Neural cell (in vitro differentiated cells): ENCODE data around the gene TFCP2. TPM values are rescaled to one million over a fixed set of nuclear protein-coding genes. Genes with fewer than 3 reads are reported as not detected.

Experiments used
- H2AFZ ChIP-seq: fragments of 200-600, 300-800 bp; sonication (generic), shearing (Covaris generic); 2 replicates; pipeline ENCODE4 v1.6.0; 2014; ENCODE audit warnings: low read depth, mild to moderate bottlenecking, antibody characterized with exemption, low read length, moderate library complexity
- H3F3A ChIP-seq: fragments of 200-600 bp; shearing (Covaris generic); 2 replicates; pipeline ENCODE4 v1.6.1; 2016; ENCODE audit warnings: mild to moderate bottlenecking, moderate library complexity, mixed read lengths, antibody characterized with exemption, low read length; ENCODE audit not compliant: insufficient read depth, poor library complexity, severe bottlenecking
- H3K27ac ChIP-seq: fragments of 200-600, 300-800 bp; sonication (generic), shearing (Covaris generic); 2 replicates; pipeline ENCODE4 v1.5.1; 2014; ENCODE audit warnings: mild to moderate bottlenecking, low read length, moderate library complexity
- H3K27me3 ChIP-seq: fragments of 300-800, 200-600 bp; sonication (generic), shearing (Covaris generic); 2 replicates; pipeline ENCODE4 v1.6.0; 2014; ENCODE audit warnings: mild to moderate bottlenecking, low read depth, low read length, moderate library complexity; ENCODE audit not compliant: insufficient read depth
- H3K36me3 ChIP-seq: fragments of 300-800, 200-600 bp; sonication (generic), shearing (Covaris generic); 2 replicates; pipeline ENCODE4 v1.5.1; 2014; ENCODE audit warnings: mild to moderate bottlenecking, antibody characterized with exemption, low read length, moderate library complexity; ENCODE audit not compliant: insufficient read depth
- H3K4me2 ChIP-seq: fragments of 300-800, 200-600 bp; sonication (generic), shearing (Covaris generic); 2 replicates; pipeline ENCODE4 v1.6.0; 2014; ENCODE audit warnings: mild to moderate bottlenecking, low read length
- H3K4me3 ChIP-seq: fragments of 300-800, 200-600 bp; sonication (generic), shearing (Covaris generic); 2 replicates; pipeline ENCODE4 v1.5.1; 2014; ENCODE audit warnings: mild to moderate bottlenecking, low read length, moderate library complexity
- H3K79me2 ChIP-seq: fragments of 200-600 bp; shearing (Covaris generic); replicated peaks from 2 replicates; pipeline ENCODE4 v1.6.0; 2014; ENCODE audit warnings: mild to moderate bottlenecking, low read length, moderate library complexity; ENCODE audit not compliant: insufficient read depth
- H3K9ac ChIP-seq: fragments of 300-800, 200-600 bp; sonication (generic), shearing (Covaris generic); 2 replicates; pipeline ENCODE4 v1.6.1; 2016; ENCODE audit warnings: mild to moderate bottlenecking, low read length, mixed read lengths
- H3K9me2 ChIP-seq: fragments of 200-600 bp; shearing (Covaris generic); 2 replicates; pipeline ENCODE4 v1.6.1; 2016; ENCODE audit warnings: mild to moderate bottlenecking, low read length, mixed read lengths; ENCODE audit not compliant: insufficient read depth
- H3K9me3 ChIP-seq: fragments of 200-600, 300-800 bp; sonication (generic), shearing (Covaris generic); 2 replicates; pipeline ENCODE4 v1.6.1; 2016; ENCODE audit warnings: mild to moderate bottlenecking, mixed run types, low read length, moderate library complexity, mixed read lengths
- H4K20me1 ChIP-seq: fragments of 200-600 bp; shearing (Covaris generic); 2 replicates; pipeline ENCODE4 v1.6.1; 2016; ENCODE audit warnings: mild to moderate bottlenecking, mixed run types; ENCODE audit not compliant: insufficient read depth
- CTCF ChIP-seq: fragments of 450-650 bp; IDR thresholded peaks from 2 replicates; pipeline ENCODE4 v1.5.1; 2014; ENCODE audit warnings: antibody characterized with exemption, mild to moderate bottlenecking, moderate library complexity; ENCODE audit not compliant: poor library complexity, severe bottlenecking
- EP300 ChIP-seq: fragments of 450-650 bp; conservative IDR thresholded peaks from 2 replicates; pipeline ENCODE4 v1.6.1; 2014; ENCODE audit warnings: antibody characterized with exemption, mild to moderate bottlenecking, moderate library complexity; ENCODE audit not compliant: poor library complexity, severe bottlenecking
- EZH2 ChIP-seq: fragments of 200-600, 300-800 bp; shearing (Covaris generic), sonication (generic); IDR thresholded peaks from 2 replicates; pipeline ENCODE4 v1.6.1; 2014; ENCODE audit warnings: antibody characterized with exemption, low read length, borderline replicate concordance, mild to moderate bottlenecking; ENCODE audit not compliant: insufficient read depth, poor library complexity, severe bottlenecking
- MXI1 ChIP-seq: fragments of 450-650 bp; conservative IDR thresholded peaks from 2 replicates; pipeline ENCODE4 v1.6.1; 2014; ENCODE audit warnings: antibody characterized with exemption, mild to moderate bottlenecking; ENCODE audit not compliant: poor library complexity, severe bottlenecking
- POLR2AphosphoS5 ChIP-seq: IDR thresholded peaks from 2 replicates; pipeline ENCODE4 v1.6.1; 2012
- RAD21 ChIP-seq: fragments of 450-650 bp; conservative IDR thresholded peaks from 2 replicates; pipeline ENCODE4 v1.6.1; 2014; ENCODE audit warnings: antibody characterized with exemption, mild to moderate bottlenecking, moderate library complexity
- REST ChIP-seq: IDR thresholded peaks from 2 replicates; pipeline ENCODE4 v1.6.1; 2012; ENCODE audit warnings: borderline replicate concordance
- SMC3 ChIP-seq: fragments of 450-650 bp; conservative IDR thresholded peaks from 2 replicates; pipeline ENCODE4 v1.6.1; 2014; ENCODE audit warnings: antibody characterized with exemption, mild to moderate bottlenecking, moderate library complexity; ENCODE audit not compliant: poor library complexity
- TAF1 ChIP-seq: IDR thresholded peaks from 2 replicates; pipeline ENCODE4 v1.6.1; 2012; ENCODE audit warnings: low read depth
- polyA plus RNA-seq: library from polyadenylated mRNA; depleted of rRNA; stranded (reverse); fragments of >200 nt; gene quantifications from 2 replicates; pipeline ENCODE4 v1.2.3, GENCODE V29; 2014

The TFCP2 gene
- polyA plus RNA-seq, 1 donor from 2014 or later: 28.6 TPM

- Histone ChIP-seq H4K20me1 (no peaks in the 10 kb centered on the region), H3K9me2 (no peaks in the 10 kb centered on the region), H2AFZ (no peak overlapping the region), H3K4me2 (no peak overlapping the region), H3K9me3 (no peaks in the 10 kb centered on the region), H3K79me2 (no peaks in the 10 kb centered on the region), H3K36me3 (no peaks in the 10 kb centered on the region), H3K27me3 (no peaks in the 10 kb centered on the region), H3F3A (no peaks in the 10 kb centered on the region), H3K4me3 (no peak overlapping the region), H3K27ac (no peak overlapping the region), H3K9ac (no peak overlapping the region)
- TF ChIP-seq MXI1 (no peak), POLR2AphosphoS5 (no peak), RAD21 (no peak), CTCF (no peak), TAF1 (no peak), SMC3 (no peak)
Measured at GRCh38 chr12:51067771-51068170, 105.2 kb downstream of the TFCP2 start.

GRCh38 chr12:51067229-51067628 is 105.7 kb downstream of the TFCP2 start:
- H3K36me3 ChIP-seq: peaks cover 4% of the 10 kb centered on the region
- no peak overlapping the region for H3K9ac ChIP-seq
- H3K27ac ChIP-seq: no peak overlapping the region

GRCh38 chr12:51065530-51065929 is 107.4 kb downstream of the TFCP2 start:
- H2AFZ ChIP-seq: no peak overlapping the region
- H3K9me3 ChIP-seq: no peaks in the 10 kb centered on the region
- no peak overlapping the region for H3K4me2 ChIP-seq
- no peak overlapping the region for H3K9ac ChIP-seq
- H3K27ac ChIP-seq: no peak overlapping the region
- no peaks in the 10 kb centered on the region for H3K9me2 ChIP-seq
- no peaks in the 10 kb centered on the region for H3F3A ChIP-seq
- no peaks in the 10 kb centered on the region for H3K79me2 ChIP-seq
- no peaks in the 10 kb centered on the region for H3K27me3 ChIP-seq
- no peak overlapping the region for H3K4me3 ChIP-seq
- no peaks in the 10 kb centered on the region for H4K20me1 ChIP-seq
- peaks cover 6% of the 10 kb centered on the region for H3K36me3 ChIP-seq
- TF ChIP-seq TAF1 (no peak), EZH2 (no peak), RAD21 (no peak), POLR2AphosphoS5 (no peak), EP300 (no peak), REST (no peak), CTCF (no peak), SMC3 (no peak), MXI1 (no peak)

More at GRCh38 chr12:51067229-51067628, 105.7 kb downstream of the TFCP2 start:
- no peak overlapping the region for H3K4me3 ChIP-seq
- no peaks in the 10 kb centered on the region for H3K27me3 ChIP-seq
- no peaks in the 10 kb centered on the region for H3K9me2 ChIP-seq
- no peaks in the 10 kb centered on the region for H4K20me1 ChIP-seq
- no peaks in the 10 kb centered on the region for H3K9me3 ChIP-seq
- no peak overlapping the region for H2AFZ ChIP-seq
- no peaks in the 10 kb centered on the region for H3K79me2 ChIP-seq
- TF ChIP-seq POLR2AphosphoS5 (no peak), SMC3 (no peak)
- no peaks in the 10 kb centered on the region for H3F3A ChIP-seq
- no peak overlapping the region for H3K4me2 ChIP-seq
